T-helper 1 cell (primary cell): ENCODE results near the gene HSPH1.

ENCODE experiments used
- DNase-seq, 5 donors: peaks; one replicate each; pipeline ENCODE4 v3.0.0-alpha.2; 2012 to 2020

Gene HSPH1

DNA sequence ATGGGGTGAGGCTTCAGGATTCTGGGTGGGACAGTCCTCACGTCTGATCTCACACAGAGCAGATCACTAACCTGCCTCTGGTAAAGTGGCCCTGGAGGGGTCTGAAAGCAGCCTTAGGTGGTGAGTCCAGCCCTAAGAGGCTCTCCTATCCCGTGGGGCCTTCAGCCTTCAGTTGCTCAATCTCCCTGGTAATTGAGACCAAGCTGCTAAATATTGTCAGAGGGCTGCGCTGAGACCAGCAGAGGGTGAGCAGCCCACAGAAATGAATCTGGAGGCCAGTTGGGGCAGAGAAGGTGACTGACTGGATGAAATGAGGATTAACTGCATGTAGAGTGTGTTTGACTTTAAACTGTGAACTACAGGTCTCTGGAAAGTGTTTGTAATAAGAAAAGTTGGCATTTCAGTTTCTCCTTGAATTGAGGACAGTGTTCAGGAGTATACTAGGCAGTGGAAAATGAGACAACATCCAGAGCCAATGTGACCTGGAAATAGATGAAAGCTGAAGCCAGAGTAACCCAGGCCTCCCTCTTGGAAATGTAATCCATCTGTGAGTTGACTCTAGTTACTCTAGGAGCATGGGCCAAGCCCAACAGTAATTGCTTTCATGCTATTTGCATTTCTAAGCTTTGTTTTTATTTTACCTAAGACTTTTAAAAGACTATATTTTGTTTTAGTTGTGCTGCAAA lies 14.3 kb upstream of the HSPH1 start:
- no peak for DNase-seq

DNA sequence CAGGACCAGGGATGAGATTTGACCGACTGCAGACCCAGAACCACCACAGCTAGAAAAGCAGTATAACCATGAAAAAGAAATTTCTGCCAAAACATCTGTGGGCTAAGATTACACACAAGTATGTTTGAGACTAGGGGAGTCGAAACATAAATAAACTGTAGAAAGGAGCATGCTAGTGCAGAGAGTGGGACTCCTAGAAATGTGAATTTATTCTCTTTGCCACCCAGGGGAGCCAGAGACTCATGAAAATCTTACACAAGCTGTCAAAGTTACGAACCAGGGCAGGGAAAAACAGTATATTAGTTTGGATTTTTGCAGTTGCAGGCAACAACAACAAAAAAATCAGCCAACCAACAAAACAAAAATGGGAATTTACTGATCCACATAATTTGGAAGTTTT lies 12.3 kb upstream of the HSPH1 start:
- no peak for DNase-seq

DNA sequence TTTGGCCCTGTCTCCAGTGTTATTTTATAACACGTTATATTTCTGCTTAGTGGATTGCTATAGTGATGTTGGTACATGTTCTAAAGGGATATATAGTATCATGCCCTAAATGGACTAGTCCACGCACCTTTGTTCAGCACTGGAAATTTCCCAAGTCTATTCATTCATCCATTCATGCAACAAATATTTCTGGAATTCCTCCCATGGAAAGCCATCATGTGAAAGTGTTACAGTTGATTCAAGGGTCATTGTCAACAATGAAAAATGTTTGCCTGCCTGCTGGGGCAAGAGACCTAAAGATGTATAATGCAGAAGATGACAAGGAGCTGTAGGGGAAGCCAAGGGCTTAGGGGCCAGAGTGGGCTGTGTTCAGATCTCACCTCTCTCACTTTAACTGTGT lies 10.8 kb upstream of the HSPH1 start:
- no peak for DNase-seq

DNA sequence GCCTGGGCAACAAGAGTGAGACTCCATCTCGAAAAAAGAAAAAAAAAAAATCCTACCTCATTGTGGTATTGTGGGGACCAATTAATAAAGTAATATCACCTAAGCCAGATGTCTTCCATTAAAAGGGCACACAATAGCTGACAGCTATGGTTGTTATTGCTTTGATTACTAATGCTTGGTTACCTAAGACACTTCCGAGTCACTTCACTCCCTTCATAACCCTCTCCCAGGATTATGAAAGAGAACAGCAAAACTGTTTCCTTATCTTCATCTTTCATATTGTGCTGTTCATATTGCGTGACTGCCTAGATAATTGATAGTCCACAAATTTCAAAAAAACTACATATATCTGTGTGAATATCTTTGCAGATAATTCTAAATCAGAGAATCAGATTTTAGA lies 10.3 kb upstream of the HSPH1 start:
- no peak for DNase-seq

DNA sequence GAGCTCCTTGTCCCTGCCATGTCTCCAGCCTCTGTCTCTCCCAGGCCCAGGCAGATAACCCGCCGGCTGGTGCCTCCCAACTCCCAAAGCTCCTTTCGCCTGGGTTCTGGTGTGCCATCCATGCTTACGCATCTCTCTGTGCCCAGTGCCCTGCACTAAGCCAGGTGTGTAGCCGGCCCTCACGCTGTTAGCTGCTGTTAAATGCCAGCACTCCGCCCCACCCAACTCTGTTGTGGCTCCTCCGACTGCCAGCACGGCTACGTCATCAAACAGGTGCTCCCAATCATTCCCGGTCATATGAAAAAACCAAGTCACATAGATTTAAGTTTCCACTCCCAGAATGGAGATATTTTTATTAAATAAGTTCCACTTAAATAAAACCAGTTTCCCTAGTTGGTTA lies 7.0 kb upstream of the HSPH1 start:
- no peak for DNase-seq

DNA sequence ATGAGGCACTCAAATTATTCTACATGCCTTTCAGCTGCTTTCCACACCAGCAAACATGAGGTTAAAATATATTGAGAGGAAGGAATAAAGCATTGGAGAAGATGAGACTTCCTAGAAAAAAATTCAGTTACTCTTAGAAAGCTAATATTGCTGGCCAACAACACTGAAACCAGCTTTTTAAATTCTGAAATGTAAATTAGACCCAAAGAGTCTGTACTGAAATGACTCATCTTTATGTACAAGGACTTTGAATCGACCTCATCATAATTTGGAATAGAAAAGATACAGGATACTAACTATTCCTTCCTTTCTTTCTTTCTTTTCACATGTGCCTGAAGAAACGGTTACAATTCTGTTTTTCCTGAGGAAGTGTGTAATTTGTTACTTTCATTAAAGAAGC lies 6.5 kb upstream of the HSPH1 start:
- no peak for DNase-seq

DNA sequence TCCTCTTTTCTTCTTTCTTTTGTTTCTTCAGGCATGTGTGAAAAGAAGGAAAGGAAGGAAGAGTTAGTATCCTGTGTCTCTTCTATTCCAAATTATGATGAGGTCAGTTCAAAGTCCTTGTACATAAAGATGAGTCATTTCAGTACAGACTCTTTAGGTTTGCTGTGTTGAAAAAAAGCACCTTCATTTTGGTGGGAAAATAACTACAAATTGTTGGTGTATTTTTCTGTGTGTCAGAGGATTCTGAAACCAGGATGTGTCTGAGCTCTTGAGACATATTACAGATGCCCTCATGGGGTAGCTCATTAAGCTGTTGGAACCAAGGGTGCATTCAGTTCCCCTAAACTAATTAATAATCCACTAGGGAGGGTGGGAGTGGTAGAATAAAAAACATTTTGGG lies 5.8 kb upstream of the HSPH1 start:
- DNase-seq: peak in 1 of 5 donors; percentile 38

DNA sequence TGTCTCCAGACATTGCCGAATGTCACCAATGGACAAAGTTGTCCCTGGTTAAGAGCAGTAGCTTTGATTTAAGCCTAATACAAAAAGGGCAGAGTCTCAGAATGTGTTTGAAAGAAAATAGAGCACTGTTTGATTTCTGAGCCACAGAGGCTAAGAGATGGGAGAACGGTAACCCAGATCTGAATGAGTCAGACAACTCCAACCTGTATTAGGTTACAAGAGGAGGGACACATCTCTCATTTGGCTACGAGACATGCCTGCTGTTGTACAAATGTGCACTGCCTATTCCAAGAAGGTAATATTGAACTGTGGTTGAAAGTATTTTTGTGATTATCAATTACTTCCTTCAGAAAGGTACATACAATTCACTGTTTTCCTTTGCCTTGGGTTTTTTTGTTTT lies 4.9 kb upstream of the HSPH1 start:
- no peak for DNase-seq

DNA sequence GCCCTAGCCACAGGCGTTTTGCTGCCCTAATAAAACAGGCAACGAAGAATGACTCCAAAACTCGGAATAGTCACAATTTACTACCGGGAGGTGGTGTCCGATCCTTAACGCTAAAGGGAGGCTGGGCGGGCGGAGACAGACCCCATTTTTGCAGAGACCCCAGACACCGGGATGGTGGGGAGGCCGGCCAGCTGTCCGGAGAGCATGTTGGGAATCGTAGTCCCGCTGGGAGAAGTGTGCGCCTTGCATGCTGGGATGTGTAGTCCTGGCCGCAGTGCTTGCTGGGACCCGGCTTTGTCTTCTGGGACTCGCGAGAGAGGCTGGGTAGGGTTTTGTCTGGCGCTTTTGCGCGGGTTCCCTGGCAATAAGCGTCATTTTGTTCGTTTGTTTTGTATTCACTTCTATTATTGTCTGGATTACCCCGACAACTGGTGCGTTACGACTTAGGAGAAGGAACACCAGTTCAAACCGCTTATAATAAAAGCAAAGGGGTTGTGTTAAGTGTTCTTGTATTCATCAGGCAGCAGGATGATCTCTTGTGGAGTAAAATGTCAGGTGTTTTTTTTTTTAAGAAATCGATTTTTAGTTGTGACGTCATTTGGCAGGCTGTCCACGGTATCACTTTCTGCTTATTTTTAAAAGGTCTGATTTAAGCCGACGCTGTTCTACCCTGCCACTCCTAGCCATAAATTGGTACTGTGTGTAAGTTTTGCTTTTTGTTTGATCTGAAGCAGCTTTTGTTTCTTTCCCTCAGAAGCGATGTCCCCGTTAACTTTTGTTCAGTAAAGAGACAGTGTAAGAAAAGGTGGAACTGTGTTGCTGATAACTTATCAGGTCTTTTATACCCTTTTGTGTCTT lies 676 bp upstream of the HSPH1 start:
- DNase-seq: peak; percentile 91 to 98 (median 95)

DNA sequence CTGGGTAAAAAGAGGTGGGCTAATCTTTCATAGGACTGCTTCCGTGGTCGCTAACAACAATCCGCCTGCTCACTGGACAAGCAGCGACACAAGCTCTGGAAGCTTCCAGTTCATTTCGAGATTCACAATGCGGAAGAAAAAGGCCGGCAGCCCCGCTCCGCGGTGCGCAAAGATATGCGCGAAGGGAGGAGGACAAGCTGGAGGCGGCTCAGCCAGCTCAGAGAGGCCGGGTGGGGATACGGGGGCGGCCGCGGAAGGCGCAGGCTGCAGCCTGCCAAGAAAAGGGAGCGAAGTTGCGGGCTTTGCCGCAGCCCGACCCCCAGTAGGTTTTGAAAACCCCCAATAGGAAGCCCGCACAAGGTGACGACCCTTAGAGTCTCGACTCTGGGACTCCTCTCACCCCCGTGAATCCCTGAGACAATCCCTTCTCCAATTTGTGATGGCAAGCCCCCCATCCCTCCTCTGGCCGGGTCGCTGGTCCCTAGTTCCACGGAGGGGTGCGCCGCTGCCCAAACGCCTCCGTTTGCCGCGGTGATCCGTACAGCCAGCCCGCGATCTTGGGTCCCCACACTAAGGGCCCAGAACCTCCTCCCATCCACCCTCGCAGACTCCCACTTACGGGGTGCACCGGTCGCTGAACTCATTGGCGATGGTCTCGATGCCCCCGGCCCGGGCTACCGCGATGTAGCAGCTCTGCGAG lies 697 bp downstream of the HSPH1 start:
- peak; percentile 12 to 78 (median 37) for DNase-seq

DNA sequence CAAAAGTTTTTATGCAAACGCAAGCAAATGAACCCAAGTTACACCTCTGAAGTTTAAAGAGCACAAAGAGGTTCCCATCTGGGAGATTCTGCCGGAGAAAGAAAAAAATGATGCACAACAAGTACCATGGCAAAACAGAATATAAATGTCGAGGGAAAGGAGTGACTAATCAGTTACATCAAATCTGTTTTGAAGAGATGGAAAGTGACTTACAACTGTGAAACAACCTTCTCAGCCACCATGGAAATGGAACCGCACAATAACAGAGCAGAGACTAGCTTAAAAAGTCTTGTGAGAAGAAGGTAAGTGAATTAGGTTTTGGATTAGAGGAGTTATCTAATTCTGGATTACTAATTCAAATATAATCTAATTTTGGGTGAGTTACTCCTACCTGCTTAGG lies 2.4 kb downstream of the HSPH1 start:
- DNase-seq: peak in 1 of 5 donors; percentile 33

DNA sequence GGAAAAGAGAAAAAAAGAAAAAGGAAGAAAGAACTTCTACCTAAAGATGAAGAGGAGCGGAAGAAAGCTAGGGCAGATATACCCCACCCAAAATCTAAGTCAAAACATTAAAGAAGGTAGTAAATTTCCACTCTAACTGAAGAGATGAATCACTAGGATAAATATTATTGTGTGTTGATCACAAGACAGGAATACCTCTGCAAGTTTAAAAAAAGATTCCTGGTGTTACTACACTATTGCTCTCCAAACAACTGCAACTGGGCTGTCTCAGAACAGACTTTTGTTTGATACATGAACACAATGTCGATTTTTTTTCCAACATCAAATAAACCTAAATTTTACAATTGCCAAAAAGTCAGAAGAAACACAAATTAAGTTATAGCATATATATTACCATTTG lies 6.8 kb downstream of the HSPH1 start:
- no peak for DNase-seq

DNA sequence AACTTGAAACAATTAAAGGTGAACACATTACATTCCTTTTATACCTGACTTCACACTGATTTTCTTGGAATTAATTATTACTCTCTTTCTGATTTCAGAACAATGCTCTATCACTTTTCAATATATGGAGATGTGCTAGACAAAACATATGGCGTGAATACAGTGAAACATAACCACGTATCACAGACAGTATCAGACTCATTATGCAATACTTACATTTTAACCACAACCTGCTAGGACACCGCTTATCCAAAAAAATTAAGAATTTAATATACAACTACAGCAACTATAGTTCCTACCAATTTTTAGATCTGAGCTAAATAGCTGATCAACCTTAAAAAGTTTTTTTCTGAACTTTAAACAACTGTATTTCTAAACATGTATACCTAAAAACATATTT lies 9.9 kb downstream of the HSPH1 start:
- no peak for DNase-seq

DNA sequence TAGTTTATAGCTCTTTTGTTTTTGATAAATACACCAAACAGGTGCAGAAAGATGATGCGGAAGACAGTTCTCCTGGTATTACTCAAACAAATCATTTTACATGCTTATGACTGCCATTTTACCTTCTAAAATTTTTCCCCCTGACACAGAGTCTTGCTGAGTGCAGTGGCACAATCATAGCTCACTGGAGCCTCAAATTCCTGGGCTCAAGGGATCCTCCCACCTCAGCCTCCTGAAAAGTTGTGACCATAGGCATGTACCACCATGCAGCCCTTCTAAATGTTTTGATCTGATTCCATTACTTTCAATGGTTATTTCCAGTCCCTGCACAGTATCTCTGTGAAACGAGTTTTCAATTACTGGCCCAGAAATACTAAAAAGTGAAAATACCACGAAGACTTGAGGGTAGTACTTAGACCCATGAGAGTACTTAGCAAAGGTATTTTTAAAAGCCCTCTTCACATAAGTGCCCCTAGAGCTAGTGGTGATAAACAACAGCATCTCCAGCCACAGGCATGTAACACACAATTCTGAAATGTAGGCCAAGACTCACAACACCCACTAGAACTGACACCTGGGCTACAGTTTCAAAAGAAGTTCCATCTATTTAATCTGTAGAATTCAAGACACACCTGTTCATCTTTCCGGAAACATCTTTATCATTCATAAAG lies 11.3 kb downstream of the HSPH1 start:
- DNase-seq: no peak

DNA sequence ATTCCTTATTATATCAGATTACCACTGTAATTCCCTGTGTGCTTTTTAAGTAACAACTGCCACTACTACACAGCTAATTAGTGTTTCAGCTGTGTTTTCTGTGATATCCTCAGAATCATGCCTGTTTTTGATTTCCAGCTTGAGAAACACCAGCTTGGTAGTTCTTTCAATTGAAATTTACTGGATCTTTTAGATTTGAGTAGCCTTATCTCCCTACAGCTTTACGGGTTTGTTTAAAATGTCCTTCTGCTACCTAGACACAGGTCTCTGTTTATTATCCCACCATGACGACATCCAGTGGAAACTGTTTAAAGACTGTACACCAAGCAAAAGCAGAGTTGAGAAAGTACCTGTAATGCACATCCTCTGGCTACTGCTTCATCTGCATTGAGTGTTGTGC lies 12.1 kb downstream of the HSPH1 start:
- DNase-seq: no peak

DNA sequence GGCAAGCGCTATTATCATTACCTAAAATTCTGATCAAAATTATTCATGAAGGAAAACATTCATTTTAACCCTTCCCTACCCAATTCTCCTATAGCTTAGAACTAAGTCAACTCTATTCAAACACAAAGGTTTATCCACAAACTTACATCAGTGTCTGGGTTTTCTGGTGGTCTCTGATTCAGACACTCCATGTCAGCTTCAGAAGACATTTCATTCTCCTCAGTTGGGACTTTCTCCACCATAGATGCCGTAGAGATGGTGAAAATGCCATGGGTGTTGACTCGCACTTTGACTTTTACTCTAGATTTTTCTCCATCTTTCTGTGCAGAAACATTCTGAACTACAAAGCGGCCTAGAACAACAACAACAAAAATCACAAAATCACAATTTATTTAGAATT lies 16.3 kb downstream of the HSPH1 start:
- no peak for DNase-seq

DNA sequence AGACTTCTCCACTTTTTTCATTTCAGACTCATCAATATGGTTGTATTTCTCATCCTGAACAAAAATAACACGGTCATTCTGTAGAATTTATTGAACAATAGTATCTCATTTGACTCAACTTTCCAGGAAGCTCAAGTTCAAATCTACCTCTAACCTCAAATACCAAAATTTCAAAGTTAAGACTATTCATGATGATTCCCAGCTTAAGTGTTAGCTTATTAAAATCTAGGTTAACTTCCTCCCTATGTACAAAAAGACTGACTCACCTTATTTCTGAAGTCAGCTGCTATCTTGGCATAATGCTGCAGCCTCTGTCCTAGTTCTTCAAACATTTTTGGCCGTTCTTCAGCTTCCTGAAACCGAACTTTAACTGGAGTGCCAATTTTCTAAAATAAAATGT lies 23.2 kb downstream of the HSPH1 start:
- no peak for DNase-seq

DNA sequence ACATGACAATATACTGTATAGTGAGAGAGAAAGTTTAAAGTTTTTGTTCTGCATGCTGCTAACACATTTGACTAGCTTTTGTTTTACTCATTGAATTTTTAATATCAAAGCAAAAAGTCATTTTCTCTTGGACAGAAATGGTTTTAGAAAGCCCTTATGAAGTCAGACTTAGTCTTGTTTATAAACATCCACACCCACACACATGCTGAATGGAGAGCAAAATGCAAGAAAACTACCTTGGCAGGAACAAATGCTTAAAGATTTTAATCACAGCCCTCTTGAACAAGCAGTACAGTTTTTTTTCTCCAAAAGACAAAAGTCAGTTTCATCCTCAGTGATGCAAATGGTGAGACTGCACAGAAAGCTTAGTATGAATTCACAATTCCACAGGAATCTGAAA lies 25.0 kb downstream of the HSPH1 start:
- DNase-seq: no peak

DNA sequence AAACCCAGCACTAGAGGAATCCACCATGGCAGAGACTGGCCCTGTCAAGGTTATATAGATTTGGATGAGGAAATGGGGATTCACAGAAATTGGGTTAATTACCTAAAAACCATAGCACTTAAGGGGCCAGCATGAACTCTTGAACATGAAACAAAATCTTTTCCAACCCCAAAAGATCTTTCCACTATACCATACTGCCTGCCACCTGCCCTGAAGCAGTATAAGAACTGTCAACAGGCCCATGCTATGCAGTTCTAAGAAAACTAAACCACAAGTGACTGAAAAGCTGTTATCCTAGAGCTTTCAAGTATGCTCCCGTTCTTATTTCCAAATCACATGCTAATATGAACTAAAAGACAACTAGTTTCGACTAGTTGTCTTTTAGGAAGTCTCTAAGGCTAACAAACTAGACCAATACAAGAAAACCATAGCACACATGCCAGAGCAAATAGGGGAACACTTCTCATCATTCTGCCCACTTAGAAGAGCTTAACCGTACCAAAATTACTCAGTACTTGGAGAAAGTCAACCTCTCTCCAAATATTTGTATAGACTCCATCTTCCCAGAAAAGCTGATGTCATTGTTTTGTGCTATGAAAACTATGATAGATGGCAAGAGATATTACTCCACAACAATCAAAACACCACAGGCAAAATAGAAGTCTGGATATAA lies 27.5 kb downstream of the HSPH1 start:
- DNase-seq: peak in 1 of 5 donors; percentile 61

DNA sequence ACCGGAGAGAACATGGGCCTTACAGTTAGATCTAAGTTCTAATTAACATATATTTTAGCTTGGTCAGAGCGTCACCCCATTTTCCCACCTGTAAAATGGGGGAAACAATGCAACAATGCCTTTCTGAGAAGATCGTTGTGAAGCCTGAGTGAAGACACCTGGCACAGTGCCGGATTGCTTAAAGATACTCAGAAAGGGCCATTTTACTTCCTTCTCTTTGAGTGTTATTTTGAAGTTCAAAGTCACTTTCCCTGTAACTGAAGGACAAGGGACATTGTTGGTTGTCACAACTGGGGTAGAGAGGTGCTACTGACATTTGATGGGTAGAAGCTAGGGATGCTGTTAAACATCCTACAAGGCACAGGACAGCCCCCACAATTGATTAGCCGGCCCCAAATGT lies 28.1 kb downstream of the HSPH1 start:
- no peak for DNase-seq

DNA sequence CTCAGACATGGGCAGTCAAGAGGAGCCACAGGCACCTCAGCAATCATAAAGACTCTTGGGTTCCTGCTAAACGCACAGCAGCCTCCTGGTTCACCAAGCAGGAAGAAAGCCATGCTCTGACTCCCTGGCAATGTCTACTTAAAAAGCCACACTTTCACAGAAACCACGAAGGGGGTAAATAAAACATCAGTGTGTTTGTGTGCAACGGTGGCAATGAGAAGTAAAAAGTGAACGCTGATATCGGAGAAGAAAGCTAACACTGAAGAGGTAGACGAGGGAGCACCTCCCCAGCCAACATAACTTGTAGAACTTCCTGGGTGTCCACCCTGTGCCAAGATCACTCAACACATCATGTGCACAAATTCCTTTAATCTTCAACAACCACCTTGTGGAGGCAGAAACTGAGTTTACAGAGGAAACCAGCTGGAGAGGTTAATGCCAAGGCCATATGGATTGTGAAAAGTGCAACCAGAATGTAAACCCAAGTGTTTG lies 30.2 kb downstream of the HSPH1 start:
- DNase-seq: peak in 1 of 5 donors; percentile 6

DNA sequence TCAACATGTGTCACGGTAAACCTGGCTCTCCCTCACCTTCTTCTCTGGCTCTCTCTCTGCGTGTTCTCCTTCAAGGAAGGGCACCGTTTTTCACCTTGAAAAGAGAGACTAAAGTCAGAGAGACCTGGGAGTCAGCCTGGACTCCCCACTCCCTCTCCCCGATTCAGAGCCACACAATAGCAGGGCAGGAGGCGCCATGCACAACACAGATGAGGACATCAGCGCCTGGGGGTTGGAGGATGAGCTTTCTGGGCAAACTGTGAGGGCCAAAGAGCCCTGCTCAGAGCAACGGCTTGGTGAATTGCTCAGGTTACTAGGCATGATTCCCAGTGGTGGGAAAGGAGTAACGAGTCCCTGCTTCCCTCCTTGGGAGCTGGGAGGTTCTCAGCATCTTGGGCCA lies 32.3 kb downstream of the HSPH1 start:
- no peak for DNase-seq
